Inflammatory macrophage treated with lipopolysaccharide for 1 hour (primary cell): Measurements from ENCODE around the gene ERC1.
A peak's percentile ranks its signal among the peaks of the same experiment; 100 is the strongest.

Experiments used
- DNase-seq, 2 donors: peaks; one replicate each; pipeline ENCODE4 v3.0.0-alpha.2; 2020 to 2022

Gene ERC1

GRCh38 chr12:1525858-1526257 lies 534.8 kb downstream of the ERC1 start:
- DNase-seq: no peak

GRCh38 chr12:1527789-1528188 lies 536.8 kb downstream of the ERC1 start:
- DNase-seq: no peak

DNA sequence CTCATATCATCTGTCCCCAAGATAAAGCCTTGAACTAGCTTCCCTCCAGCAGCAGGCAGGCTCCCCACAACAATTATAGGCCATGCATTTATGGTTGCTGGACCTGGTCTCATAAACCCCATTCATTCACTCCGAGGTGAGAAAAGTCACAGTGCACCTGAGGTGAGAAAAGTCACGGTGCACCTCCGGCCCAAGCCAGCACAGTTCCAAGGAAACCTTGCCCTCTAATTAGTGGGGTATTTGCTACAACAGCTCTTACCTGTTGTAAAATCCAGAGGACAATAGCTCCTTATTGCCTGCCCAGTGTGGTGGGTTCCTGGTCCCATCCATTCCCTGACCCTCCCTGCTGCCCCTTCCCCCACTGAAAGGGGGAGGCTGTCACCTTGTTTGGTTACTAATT lies 537.8 kb downstream of the ERC1 start:
- DNase-seq: no peak

DNA sequence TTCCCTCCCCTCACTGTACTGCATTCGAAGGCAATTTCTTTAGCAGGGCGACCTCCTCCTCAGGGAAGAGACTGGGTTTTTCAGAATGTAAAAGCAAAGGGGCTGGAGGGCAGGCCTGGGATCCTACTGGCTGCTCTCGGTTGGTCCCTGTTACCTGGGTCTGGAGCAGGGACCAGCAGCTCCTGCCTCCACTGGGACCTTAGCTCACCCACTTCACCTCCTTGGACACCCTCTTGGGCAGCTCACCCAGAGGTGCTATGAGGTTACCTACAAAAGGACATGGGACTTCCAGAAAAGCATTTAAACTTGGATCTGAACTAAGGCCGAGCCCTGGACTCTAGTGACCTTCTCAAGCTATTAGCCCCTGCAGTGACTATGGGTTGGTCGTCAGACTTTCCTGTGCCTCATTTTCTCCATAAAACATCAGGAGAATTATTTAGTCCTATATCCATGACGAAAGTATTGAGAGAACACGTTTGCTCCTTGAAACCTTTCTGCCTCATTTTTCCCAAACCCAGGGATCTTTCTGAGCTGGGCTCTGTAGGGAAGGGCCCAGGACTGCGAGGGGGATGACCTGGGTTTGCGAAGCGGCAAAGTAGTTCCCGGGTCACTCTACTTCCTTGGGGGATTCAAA lies 538.3 kb downstream of the ERC1 start:
- DNase-seq: no peak

DNA sequence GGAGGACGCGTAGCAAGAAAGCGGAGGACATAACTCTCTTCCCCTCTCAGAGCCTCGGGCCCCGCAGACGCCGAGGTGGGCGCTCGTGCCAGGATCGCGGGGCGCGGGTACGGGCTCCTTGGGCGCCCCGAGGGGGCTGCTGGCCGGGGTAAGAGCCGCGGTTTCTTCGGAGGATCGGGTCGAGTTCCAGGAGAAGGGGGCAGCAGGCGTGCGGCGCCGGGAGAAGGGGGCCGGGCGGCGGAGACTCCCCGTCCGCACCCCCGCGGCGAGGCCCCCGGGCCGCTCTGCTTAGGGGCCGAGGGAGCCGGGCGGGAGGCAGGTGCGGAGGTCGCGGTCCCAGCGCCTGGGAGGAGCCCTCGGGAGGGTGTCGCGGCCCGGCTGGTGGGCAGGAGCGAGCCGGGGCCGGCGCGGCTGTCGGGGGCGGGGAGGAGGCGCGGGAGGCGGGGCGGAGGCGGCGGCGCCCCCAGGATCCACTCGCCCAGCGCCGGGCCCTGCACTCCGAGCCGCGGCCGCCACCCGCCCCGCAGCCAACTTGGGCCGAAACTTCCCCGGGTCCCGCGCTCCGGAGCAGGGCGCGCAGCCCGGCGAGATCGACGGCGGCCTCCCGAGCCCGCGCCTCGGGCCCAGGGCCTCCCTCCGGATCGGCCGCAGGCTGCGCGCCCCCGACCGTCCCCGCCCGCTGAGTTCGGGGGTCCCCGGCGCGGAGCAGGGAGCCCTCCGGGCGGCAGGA lies 539.0 kb downstream of the ERC1 start:
- no peak for DNase-seq

GRCh38 chr12:1530592-1531152 lies 539.6 kb downstream of the ERC1 start:
- no peak for DNase-seq

DNA sequence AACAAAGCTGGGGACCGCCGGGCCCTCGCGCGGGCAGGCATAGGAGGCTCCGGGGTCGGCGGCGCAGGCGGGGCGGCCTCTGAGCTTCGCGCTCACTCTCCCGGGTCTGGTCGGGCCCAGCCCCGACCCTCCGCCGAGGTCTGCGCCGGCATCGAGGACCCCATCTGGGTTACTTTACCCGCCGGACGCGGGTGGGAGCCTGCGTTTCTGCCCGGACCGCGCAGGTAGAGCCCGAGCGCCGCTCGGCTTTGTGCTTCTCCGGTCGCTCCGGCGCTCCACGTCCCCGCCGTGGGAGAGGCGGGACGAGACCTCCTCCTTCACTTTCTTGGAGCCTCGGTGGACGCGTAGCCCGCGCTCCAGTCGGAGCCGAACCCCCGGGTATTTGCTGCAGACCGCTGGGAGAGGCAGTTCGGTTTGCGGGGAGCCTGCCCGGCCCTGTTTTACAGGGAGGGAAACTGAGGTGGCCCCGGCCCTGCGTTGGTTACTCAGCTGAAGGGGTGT lies 540.2 kb downstream of the ERC1 start:
- DNase-seq: no peak

GRCh38 chr12:1531654-1532374 lies 540.8 kb downstream of the ERC1 start:
- DNase-seq: no peak

DNA sequence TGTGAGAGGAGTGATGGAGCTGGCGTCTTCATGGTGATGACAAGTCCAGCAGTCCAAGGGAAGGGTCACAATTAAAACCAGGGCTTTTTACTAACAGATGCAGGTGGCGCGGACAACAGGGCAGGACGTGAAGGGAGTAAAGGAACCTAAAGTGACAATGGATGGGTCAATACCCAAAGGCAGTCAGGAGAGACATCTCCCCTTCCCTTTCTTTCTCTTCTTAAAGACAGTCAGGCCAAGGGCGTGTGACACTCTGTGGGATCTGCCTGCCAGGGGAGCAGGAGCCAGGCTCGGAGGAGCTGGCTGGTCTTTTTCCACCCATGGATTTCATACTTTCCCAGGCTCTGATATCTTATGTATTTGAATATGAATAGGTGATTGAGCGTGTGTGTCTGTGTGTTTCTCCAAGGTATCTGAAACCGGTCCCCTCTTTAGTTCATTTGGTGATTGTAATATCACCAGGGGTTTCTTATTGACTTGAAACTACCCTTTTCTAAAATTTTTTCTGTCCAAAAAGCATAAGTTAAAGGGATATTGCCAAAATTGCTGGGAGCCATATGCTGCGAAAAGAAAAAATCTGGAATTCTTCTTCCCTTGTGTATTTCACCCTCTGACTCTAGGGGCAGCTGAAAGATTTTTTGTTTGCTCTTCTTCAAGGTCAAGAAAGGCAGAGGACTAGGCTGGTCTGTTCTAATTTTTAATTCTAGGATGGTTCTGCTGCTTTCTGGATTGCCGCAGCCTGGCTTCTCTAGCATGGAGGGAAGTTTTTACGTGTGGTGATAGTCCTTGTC lies 541.5 kb downstream of the ERC1 start:
- DNase-seq: no peak

DNA sequence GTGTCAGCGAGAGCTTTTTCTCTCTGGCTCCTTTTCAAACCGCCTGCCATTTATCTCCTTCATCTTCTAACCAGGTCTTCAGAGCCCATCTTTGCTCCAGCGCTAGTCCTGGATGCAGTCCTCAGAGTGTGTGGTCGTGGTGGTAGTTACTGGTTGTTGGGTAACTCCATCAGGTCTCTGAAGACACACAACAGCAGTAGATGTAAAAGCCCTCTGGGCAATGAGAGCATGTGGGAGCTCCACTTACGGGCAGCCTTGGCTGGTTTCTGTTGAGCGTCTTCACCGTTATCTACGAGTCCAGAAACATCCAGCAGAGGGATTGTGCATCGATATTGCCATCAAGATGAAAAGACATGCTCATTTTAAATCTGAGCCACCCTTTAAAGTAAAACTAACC lies 542.2 kb downstream of the ERC1 start:
- peak in 1 of 2 donors; percentile 16 for DNase-seq

GRCh38 chr12:1533602-1534304 lies 542.7 kb downstream of the ERC1 start:
- no peak for DNase-seq

- DNase-seq: no peak
Observed at GRCh38 chr12:1534748-1535147, 543.7 kb downstream of the ERC1 start.

GRCh38 chr12:1536817-1537216 lies 545.8 kb downstream of the ERC1 start:
- DNase-seq: no peak

DNA sequence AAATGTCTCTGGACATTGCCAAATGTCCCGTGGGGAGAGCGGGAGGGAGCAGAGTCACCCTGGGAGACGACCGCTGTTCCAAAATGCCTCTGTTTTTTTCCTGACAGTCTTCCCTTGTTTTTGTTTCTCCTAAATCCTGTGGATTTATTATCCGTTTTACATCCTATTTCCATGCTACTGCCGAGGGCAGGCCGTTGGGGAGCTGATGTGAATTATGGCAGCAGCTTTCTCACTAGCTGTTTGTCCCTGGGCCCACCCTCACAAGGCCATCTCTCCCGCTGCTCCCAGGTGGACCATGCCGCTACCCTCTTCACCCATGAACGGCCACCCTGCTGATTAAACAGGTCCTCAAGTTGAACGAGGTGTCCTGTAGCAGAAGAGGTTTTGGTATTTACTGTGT lies 548.1 kb downstream of the ERC1 start:
- DNase-seq: no peak

- DNase-seq: no peak
Observed at GRCh38 chr12:1540690-1541089, 549.7 kb downstream of the ERC1 start.

GRCh38 chr12:1542599-1542998 lies 551.6 kb downstream of the ERC1 start:
- DNase-seq: peak in 1 of 2 donors; percentile 18

DNA sequence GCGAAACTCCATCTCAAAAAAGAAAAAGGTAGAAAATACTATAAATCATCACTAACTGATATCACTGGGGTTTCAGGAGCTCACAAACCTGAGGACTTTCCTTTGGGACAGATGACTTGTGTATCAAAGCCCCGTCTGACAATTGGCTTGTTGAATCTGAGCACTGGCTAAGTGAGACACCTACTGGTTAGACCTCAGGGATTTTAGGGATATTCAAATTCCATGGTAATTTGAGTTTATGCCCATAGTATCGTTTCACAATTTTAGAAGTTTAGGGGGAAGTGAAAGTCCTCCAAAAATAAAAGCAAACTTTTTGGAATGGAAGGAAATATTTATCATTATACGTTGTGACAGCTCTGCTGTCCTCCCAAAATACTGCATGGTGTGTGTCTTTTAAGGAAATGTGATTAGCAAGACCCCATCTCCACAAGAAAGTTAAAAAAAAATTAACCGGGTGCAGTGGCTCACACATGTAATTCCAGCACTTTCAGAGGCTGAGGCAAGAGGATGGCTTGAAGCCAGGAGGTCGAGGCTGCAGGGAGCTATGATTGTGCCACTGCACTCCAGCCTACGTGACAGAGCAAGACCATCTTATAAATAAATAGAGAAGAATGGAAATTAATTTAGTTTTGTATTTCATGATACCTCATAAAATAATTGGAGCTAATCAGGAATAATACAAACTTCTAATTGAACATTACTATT lies 554.1 kb downstream of the ERC1 start:
- DNase-seq: peak; percentile 85 to 86
